IPS-18a (cell line): ENCODE results near the gene GRM5.

Source experiments
- H3K27ac ChIP-seq: one replicate; pipeline ENCODE4 v1.5.1; 2013; ENCODE audit warnings: low read length
- H3K27me3 ChIP-seq: one replicate; pipeline ENCODE4 v1.6.1; 2013; ENCODE audit warnings: mild to moderate bottlenecking, low read length; ENCODE audit not compliant: control insufficient read depth, insufficient read depth
- H3K36me3 ChIP-seq: one replicate; pipeline ENCODE4 v1.6.1; 2013; ENCODE audit warnings: low read depth, low read length; ENCODE audit not compliant: control insufficient read depth
- H3K4me1 ChIP-seq: one replicate; pipeline ENCODE4 v1.6.1; 2013; ENCODE audit warnings: low read depth, low read length; ENCODE audit not compliant: control insufficient read depth
- H3K4me3 ChIP-seq: one replicate; pipeline ENCODE4 v1.5.1; 2013; ENCODE audit warnings: low read length
- H3K9ac ChIP-seq: one replicate; pipeline ENCODE4 v1.6.1; 2013; ENCODE audit warnings: mild to moderate bottlenecking, low read length, moderate library complexity
- H3K9me3 ChIP-seq: one replicate; pipeline ENCODE4 v1.6.1; 2013; ENCODE audit warnings: low read depth, low read length; ENCODE audit not compliant: control insufficient read depth

GRM5 gene

GRCh38 chr11:88799771-88800500, 265.8 kb downstream of the GRM5 start:
- Histone ChIP-seq H3K4me1 (no peaks in the 10 kb centered on the region), H3K27me3 (no peaks in the 10 kb centered on the region), H3K9me3 (no peaks in the 10 kb centered on the region), H3K36me3 (no peaks in the 10 kb centered on the region), H3K4me3 (no peak overlapping the region), H3K9ac (no peak overlapping the region), H3K27ac (no peak overlapping the region)

GRCh38 chr11:88790182-88790581, 275.6 kb downstream of the GRM5 start:
- Histone ChIP-seq H3K27me3 (no peaks in the 10 kb centered on the region), H3K4me3 (no peak overlapping the region), H3K27ac (no peak overlapping the region), H3K4me1 (no peaks in the 10 kb centered on the region), H3K9ac (no peak overlapping the region), H3K36me3 (no peaks in the 10 kb centered on the region), H3K9me3 (no peaks in the 10 kb centered on the region)

GRCh38 chr11:88779577-88779976, 286.2 kb downstream of the GRM5 start:
- H3K27ac ChIP-seq: no peak overlapping the region
- no peaks in the 10 kb centered on the region for H3K27me3 ChIP-seq
- peaks cover 5% of the 10 kb centered on the region for H3K9me3 ChIP-seq
- no peak overlapping the region for H3K4me3 ChIP-seq
- H3K36me3 ChIP-seq: no peaks in the 10 kb centered on the region
- no peaks in the 10 kb centered on the region for H3K4me1 ChIP-seq
- no peak overlapping the region for H3K9ac ChIP-seq

GRCh38 chr11:88770475-88771079, 295.2 kb downstream of the GRM5 start:
- no peak overlapping the region for H3K4me3 ChIP-seq
- no peaks in the 10 kb centered on the region for H3K4me1 ChIP-seq
- no peaks in the 10 kb centered on the region for H3K27me3 ChIP-seq
- no peak overlapping the region for H3K27ac ChIP-seq
- H3K9me3 ChIP-seq: no peaks in the 10 kb centered on the region
- no peak overlapping the region for H3K9ac ChIP-seq
- no peaks in the 10 kb centered on the region for H3K36me3 ChIP-seq

- Histone ChIP-seq H3K4me3 (no peak overlapping the region), H3K9me3 (no peaks in the 10 kb centered on the region), H3K36me3 (no peaks in the 10 kb centered on the region), H3K4me1 (no peaks in the 10 kb centered on the region), H3K27me3 (no peaks in the 10 kb centered on the region), H3K27ac (no peak overlapping the region), H3K9ac (no peak overlapping the region)
Observed at GRCh38 chr11:88744140-88744539, 321.6 kb downstream of the GRM5 start.

GRCh38 chr11:88739524-88739923, 326.3 kb downstream of the GRM5 start:
- Histone ChIP-seq H3K27me3 (no peaks in the 10 kb centered on the region), H3K27ac (no peak overlapping the region), H3K9ac (no peak overlapping the region), H3K4me3 (no peak overlapping the region), H3K9me3 (no peaks in the 10 kb centered on the region), H3K36me3 (no peaks in the 10 kb centered on the region), H3K4me1 (no peaks in the 10 kb centered on the region)

- Histone ChIP-seq H3K36me3 (no peaks in the 10 kb centered on the region), H3K4me1 (no peaks in the 10 kb centered on the region), H3K9me3 (no peaks in the 10 kb centered on the region), H3K27me3 (no peaks in the 10 kb centered on the region), H3K27ac (no peak overlapping the region), H3K4me3 (no peak overlapping the region), H3K9ac (no peak overlapping the region)
Observed at GRCh38 chr11:88709567-88709966, 356.2 kb downstream of the GRM5 start.

- H3K27me3 ChIP-seq: no peaks in the 10 kb centered on the region
- H3K9ac ChIP-seq: no peak overlapping the region
- H3K4me1 ChIP-seq: no peaks in the 10 kb centered on the region
- H3K4me3 ChIP-seq: no peak overlapping the region
- H3K36me3 ChIP-seq: no peaks in the 10 kb centered on the region
- H3K9me3 ChIP-seq: no peaks in the 10 kb centered on the region
- H3K27ac ChIP-seq: no peak overlapping the region
Observed at GRCh38 chr11:88704485-88704884, 361.3 kb downstream of the GRM5 start.

GRCh38 chr11:88701816-88702215, 364.0 kb downstream of the GRM5 start:
- H3K9me3 ChIP-seq: no peaks in the 10 kb centered on the region
- H3K27ac ChIP-seq: no peak overlapping the region
- H3K27me3 ChIP-seq: no peaks in the 10 kb centered on the region
- no peak overlapping the region for H3K9ac ChIP-seq
- no peak overlapping the region for H3K4me3 ChIP-seq
- H3K36me3 ChIP-seq: no peaks in the 10 kb centered on the region
- H3K4me1 ChIP-seq: no peaks in the 10 kb centered on the region

- Histone ChIP-seq H3K9me3 (no peaks in the 10 kb centered on the region), H3K36me3 (no peaks in the 10 kb centered on the region), H3K9ac (no peak overlapping the region), H3K27ac (no peak overlapping the region), H3K4me1 (no peaks in the 10 kb centered on the region), H3K27me3 (no peaks in the 10 kb centered on the region), H3K4me3 (no peak overlapping the region)
Observed at GRCh38 chr11:88697139-88697538, 368.6 kb downstream of the GRM5 start.

- Histone ChIP-seq H3K4me1 (no peaks in the 10 kb centered on the region), H3K27ac (no peak overlapping the region), H3K9me3 (no peaks in the 10 kb centered on the region), H3K4me3 (no peak overlapping the region), H3K9ac (no peak overlapping the region), H3K36me3 (no peaks in the 10 kb centered on the region), H3K27me3 (no peaks in the 10 kb centered on the region)
Observed at GRCh38 chr11:88695689-88696414, 369.9 kb downstream of the GRM5 start.
